Left renal pelvis (tissue), 4 donors: ENCODE data around the gene APOO. TPM values are rescaled to one million over a fixed set of nuclear protein-coding genes. Genes with fewer than 3 reads are reported as not detected.
"Not testable (repeated sequence)": the region's sequence is repeated elsewhere in the genome, so short reads cannot be mapped to it uniquely, and the experiment has no call there.

Experiments
- DNase-seq, 4 donors: peaks; one replicate each; pipeline ENCODE4 v3.0.0-alpha.2; 2013; ENCODE audit warnings: low read depth in 4 of 4, low spot score in 3 of 4
- polyA plus RNA-seq, 4 donors: library from polyadenylated mRNA; unstranded; fragments of 120-200 nt; gene quantifications; one replicate each; pipeline ENCODE4 v1.2.1, GENCODE V29; 2013; ENCODE audit not compliant: insufficient read length in 4 of 4

APOO gene
- polyA plus RNA-seq, 4 donors = 22.4 to 43.9 (median 37.3) TPM

GRCh38 chrX:23864742-23865326 lies 42.9 kb downstream of the APOO start:
- DNase-seq = no peak

GRCh38 chrX:23861952-23862351 lies 45.8 kb downstream of the APOO start:
- not testable (repeated sequence) for DNase-seq

DNA sequence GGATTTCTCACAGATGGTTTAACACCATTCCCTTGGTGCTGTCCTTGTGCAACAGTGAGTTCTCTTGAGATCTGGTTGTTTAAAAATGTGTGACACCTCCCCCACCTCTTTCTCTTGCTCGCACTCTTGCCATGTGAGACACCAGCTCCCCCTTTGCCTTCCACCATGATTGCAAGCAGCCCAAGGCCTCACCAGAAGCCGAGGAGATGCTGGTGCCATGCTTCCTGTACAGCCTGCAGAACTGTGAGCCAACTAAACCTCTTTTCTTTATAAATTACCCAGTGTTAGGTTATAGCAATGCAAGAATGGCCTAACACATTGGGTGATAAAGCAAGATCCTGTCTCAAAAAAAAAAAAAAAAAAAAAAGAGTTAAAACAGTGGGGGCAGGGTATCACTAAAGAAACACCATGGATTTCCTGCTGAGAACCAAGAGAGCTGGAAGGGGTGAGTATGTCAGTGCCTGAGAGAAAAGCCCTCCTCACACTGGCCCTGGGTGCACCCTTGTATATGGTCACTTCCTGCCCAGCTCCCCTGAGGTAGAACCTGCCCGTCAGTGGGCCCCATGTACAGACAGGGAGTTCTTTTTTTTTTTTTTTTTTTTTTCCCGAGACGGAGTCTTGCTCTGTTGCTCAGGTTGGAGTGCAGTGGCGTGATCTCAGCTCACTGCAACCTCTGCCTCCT lies 46.4 kb downstream of the APOO start:
- no peak for DNase-seq

DNA sequence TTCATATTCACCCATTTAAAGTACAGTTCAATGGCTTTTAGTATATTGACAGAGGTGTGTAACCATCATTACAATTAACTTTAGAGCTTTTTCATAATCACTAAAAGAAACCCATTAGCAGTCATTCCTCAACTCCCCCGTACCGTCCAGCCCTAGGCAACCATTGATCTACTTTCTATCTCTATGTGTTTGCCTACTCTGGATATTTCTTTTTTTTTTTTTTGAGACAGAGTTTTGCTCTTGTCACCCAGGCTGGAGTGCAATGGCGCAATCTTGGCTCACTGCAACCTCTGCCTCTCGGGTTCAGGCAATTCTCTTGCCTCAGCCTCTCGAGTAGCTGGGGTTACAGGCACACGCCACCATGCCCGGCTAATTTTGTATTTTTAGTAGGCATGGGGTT lies 48.5 kb downstream of the APOO start:
- DNase-seq = not testable (repeated sequence)

- no peak for DNase-seq
These were observed 49.8 kb downstream of the APOO start for GRCh38 chrX:23857935-23858334.

DNA sequence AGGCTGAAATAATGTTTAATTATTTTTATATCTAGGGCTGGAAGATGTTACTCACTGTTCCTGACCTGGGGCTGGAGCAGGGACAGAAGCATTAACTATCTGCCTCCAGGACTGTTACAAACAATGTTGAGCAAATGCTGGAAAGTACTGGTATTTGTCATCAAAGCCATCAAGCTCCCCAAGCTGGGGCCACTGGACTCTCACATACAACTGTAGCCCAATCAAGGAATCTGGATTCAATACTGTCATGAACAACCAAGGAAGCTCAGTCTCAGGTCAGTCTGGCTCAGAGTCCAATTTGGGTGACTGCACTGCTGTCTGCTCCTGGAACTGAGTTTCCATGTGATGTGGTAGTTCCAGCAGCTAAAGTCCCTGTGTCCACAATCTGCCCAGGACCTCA lies 50.4 kb downstream of the APOO start:
- DNase-seq = no peak

DNA sequence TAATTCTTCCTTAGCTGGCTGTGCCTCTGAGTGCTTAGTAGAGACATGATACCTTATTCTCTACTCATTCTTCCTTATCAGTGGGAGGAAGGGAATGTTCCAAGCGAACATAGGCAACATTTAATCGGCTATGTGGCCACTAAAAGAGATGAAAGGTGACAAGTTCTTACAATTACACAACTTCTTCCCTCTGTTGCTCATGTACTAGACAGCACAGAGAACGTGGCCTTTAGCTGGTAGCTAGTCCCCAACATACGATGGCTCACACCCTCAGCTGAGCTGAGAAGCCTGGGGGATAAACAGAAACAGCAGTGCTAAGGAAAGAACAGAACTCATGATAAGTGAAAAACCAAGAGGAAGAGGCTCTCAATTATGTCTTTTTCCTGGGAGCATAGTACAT lies 52.2 kb downstream of the APOO start:
- no peak for DNase-seq

DNA sequence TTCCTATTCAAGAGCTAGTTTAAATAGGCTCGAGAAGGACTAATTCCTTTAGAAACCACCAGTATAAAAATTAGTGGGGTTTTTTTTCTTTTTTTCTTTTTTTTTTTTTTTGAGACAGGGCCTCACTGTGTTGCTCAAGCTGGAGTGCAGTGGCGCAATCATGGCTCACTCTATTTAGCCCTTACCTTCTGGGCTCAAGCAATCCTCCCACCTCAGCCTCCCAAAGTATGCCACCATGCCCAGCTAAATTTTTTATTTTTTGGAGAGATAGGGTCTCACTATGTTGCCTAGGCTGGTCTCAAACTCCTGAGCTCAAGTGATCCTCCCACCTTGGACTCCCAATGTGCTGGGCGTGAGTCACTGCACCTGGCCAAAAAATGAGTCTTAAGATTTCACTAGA lies 52.8 kb downstream of the APOO start:
- no peak for DNase-seq

GRCh38 chrX:23854122-23854521 lies 53.6 kb downstream of the APOO start:
- DNase-seq = no peak

DNA sequence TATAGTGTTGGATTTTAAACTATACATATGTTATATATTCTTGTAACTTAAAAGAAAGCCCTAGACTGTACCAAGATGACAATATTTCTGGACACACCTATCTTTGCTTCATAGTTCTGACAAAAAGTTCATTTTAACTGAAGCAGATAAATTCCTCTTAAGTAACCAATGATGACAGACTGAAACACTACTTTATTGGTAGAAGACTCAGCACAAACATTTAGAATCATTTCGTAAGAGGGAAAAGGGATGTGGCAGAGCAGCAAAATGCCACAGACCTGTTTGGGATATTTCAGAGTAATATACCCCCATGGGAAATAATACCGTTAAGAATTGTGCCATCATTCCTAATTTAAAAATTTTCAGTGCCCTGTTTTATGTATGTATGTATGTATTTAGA lies 56.2 kb downstream of the APOO start:
- no peak for DNase-seq

DNA sequence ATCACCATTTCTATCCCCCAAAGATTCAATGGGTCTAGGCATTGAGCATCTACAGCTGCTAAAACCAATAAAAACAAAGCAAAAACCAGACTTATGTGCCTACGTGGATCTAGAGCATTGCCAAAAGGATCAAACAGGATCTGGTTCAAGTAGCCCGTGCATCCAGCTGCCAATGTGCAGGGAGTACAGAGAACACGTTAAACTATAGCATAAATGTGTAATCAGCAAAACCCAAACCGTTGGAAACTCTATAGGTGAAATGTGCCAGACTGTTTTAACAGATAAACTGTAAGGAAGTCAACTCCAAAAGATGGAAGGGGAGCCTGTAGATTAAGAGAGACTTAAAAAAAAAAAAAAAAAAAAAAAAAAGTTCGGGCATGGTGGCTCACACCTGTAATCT lies 58.5 kb downstream of the APOO start:
- DNase-seq = no peak

DNA sequence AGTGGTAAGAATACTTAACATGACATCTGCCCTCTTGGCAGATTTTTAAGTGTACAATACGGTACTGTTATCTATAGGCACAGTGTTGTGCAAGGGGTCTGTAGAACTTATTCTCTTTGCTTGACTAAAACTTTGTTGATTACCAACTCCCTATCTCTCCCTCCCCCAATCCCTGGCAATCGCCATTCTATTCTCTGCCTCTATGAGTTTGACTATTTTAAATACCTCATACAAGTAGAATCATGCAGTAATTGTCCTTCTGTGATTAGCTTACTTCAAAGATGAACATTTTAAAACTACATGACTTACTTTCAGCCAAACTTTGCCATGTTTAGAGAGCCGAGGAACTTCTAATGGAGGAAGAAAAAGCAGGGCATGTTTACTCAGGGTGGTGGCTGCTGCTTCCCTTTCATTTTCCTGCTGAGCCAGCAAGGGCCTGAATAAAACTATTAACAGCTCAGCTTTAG lies 62.4 kb downstream of the APOO start:
- no peak for DNase-seq

GRCh38 chrX:23844502-23845138 lies 63.1 kb downstream of the APOO start:
- no peak for DNase-seq

DNA sequence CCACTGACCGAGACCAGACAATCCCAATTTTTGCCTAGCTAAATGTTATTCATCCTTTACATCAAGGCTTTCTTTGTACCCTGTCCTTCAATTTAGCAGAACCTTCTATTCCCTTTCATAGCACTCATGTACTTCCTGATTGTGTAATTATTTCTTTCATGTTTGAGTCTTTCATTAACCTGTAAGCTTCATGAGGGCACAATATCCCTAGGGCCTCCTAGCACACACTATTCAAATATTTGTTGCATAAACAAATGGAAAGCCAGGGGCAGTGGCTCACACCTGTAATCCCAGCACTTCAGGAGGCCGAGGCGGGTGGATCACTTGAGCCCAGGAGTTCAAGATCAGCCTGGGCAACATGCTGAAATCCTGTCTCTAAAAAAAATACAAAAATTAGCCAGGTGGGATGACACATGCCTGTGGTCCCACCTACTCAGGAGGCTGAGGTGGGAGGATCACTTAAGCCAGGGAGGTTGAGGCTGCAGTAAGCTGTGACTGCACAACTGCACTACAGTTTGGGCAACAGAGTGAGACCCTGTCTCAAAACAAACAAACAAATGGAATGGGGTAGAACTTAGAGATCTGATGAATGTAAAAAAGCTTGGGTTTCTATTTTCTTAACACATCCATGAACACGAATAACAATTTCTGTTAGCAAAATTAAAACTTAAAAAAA lies 65.8 kb downstream of the APOO start:
- no peak for DNase-seq

- no peak for DNase-seq
These were observed 67.1 kb downstream of the APOO start for GRCh38 chrX:23840674-23841073.

DNA sequence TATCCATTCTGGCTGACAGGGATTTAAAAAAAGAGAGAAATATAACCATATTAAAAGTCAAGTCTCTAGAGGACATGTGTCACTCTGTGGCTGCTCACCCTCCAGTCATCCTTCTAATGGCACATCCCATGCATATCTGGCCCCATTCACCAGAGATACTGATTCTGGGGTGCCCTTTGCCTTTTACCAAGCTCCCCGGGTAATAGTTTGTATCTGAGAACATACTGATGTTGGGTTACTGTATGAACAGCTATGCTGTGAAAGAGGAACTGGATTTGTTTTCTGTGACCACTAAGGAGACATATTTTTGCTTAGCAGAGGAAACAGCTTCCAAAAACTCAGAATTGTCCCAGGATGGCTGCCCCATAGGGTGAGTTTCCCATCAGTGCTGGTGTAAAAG lies 68.8 kb downstream of the APOO start:
- DNase-seq = no peak

DNA sequence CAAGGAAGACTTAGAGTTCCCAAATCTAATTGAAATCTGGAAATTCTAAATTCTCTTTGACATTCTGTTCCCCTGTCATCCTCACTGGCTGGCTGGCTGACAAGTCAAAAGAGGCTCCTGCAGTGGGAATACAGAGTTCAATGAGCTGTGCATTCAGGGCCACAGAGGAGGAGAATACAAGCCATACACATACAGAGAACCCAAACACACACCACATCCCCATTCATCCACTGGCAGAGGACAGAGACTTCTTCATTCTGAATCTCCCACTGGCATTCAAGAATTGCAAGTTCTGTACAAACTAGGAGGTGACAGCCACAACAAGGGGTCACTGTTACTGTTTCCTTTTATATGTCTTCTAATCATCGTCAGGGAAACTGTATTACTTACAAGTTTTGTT lies 75.0 kb downstream of the APOO start:
- no peak for DNase-seq

- DNase-seq = no peak
These were observed 78.9 kb downstream of the APOO start for GRCh38 chrX:23828881-23829280.

GRCh38 chrX:23826653-23827052 lies 81.1 kb downstream of the APOO start:
- no peak for DNase-seq

- no peak for DNase-seq
These were observed 81.5 kb downstream of the APOO start for GRCh38 chrX:23826216-23826615.

DNA sequence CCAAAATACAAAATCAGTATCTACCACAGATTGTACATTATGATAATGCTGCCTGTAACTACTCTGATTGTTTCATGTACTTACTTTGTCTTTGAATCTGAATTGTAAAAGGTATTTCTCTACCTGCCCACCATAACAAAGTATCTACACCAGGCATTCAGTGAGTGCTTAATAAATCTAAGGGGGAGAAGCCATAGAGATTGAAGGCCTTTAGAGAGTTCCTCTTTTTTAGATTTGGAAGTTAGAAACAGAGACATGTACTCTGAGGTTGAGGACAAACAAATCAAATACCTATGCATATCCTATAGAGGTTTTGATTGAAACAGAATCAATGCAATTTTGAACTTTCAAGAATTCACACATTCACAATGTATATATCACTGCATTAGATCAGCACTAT lies 82.1 kb downstream of the APOO start:
- DNase-seq = no peak

DNA sequence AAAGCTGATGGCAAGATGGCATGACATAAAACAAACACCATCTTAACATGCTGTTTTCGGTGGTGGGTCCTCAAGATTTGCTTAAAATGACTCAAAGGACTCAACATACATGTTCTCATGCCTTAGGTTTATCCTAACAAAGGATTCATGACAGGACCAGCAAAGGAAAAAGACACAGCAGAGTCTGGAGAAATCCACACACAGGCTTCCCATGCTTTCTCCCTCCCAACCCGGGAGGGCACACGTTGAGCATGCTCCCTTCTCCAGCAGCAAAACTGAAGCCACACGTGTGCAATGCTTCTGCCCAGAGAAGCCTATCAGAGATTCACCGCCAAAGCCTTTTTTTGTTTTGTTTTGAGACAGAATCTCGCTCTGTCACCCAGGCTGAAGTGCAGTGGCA lies 84.9 kb downstream of the APOO start:
- no peak for DNase-seq
